SK-N-DZ (cell line): ENCODE results near the gene NREP.
"Not testable (repeated sequence)": the region's sequence is repeated elsewhere in the genome, so short reads cannot be mapped to it uniquely, and the experiment has no call there.

Experiments
- DNase-seq: peaks from one replicate; pipeline ENCODE4 v3.0.0-alpha.2; 2015; ENCODE audit warnings: low spot score

NREP gene

GRCh38 chr5:111739416-111739815 lies 17.6 kb downstream of the NREP start:
- DNase-seq = no peak

- DNase-seq = no peak
These were observed 18.9 kb downstream of the NREP start for GRCh38 chr5:111738118-111738517.

GRCh38 chr5:111737716-111738115 lies 19.3 kb downstream of the NREP start:
- DNase-seq = no peak

GRCh38 chr5:111735583-111736270 lies 21.3 kb downstream of the NREP start:
- no peak for DNase-seq

- no peak for DNase-seq
These were observed 22.4 kb downstream of the NREP start for GRCh38 chr5:111734597-111734996.

- no peak for DNase-seq
These were observed 23.0 kb downstream of the NREP start for GRCh38 chr5:111734013-111734412.

GRCh38 chr5:111733571-111733970 lies 23.4 kb downstream of the NREP start:
- no peak for DNase-seq

- DNase-seq = no peak
These were observed 25.4 kb downstream of the NREP start for GRCh38 chr5:111731638-111732037.

- no peak for DNase-seq
These were observed 26.2 kb downstream of the NREP start for GRCh38 chr5:111730659-111731382.

GRCh38 chr5:111728941-111729340 lies 28.1 kb downstream of the NREP start:
- DNase-seq = no peak

GRCh38 chr5:111726986-111727385 lies 30.0 kb downstream of the NREP start:
- no peak for DNase-seq

- no peak for DNase-seq
These were observed 34.9 kb downstream of the NREP start for GRCh38 chr5:111722140-111722539.

GRCh38 chr5:111720333-111720890 lies 36.6 kb downstream of the NREP start:
- DNase-seq = no peak

- peak; percentile 35 for DNase-seq
These were observed 37.2 kb downstream of the NREP start for GRCh38 chr5:111719773-111720172.

GRCh38 chr5:111716789-111717188 lies 40.2 kb downstream of the NREP start:
- DNase-seq = not testable (repeated sequence)

GRCh38 chr5:111707630-111708164 lies 49.3 kb downstream of the NREP start:
- DNase-seq = no peak

- DNase-seq = no peak
These were observed 50.6 kb downstream of the NREP start for GRCh38 chr5:111706345-111706744.

- DNase-seq = no peak
These were observed 52.4 kb downstream of the NREP start for GRCh38 chr5:111704452-111705085.

GRCh38 chr5:111703662-111704061 lies 53.3 kb downstream of the NREP start:
- DNase-seq = no peak

GRCh38 chr5:111699976-111700375 lies 57.0 kb downstream of the NREP start:
- no peak for DNase-seq

- no peak for DNase-seq
These were observed 57.7 kb downstream of the NREP start for GRCh38 chr5:111699324-111699723.
